K562 (cell line): ENCODE measurements around the gene KRT14. TPM values are rescaled to one million over a fixed set of nuclear protein-coding genes. Genes with fewer than 3 reads are reported as not detected.
A peak's percentile ranks its signal among the peaks of the same experiment; 100 is the strongest.

Source experiments
- ATAC-seq: fragments of 200-7000 bp; cut with Tn5 transposase; 3 replicates; pipeline ENCODE4 v1.9.1; 2020; ENCODE audit warnings: moderate library complexity
- BruUV-seq: library from RNA; stranded (reverse); fragments of 400-500 nt; replicated peaks from 2 replicates; lab custom pipeline; 2021; lab: Mats Ljungman, UMichigan
- CTCF ChIA-PET: fragments of 300-600 bp; formaldehyde crosslinking; extraction: SDS; loops from one replicate; lab custom pipeline; 2021; ENCODE audit warnings: low intra/inter-chr PET ratio; lab: Yijun Ruan, JAX
- POLR2A ChIA-PET: fragments of 300-600, 350-650 bp; sonication (Branson Sonifier 250); formaldehyde crosslinking; extraction: SDS; loops from one replicate; lab custom pipeline; 2021; ENCODE audit warnings: antibody characterized with exemption, inconsistent platforms; lab: Yijun Ruan, JAX
- DNase-seq, 4 experiments: peaks; one replicate each; pipeline versions ENCODE4 v3.0.0 to v3.0.0-alpha.2; 2011 to 2018; ENCODE audit warnings: low spot score in 3 of 4, mixed read lengths in 3 of 4; ENCODE audit errors: extremely low read depth in 1 of 4
- FAIRE-seq: peaks from 2 replicates; lab custom pipeline; 2011; peaks lifted over from hg19 to GRCh38; lab: Jason Lieb, UNC
- H2AFZ ChIP-seq: 2 replicates; pipeline ENCODE4 v1.6.0; 2011; ENCODE audit warnings: low read depth, low read length, control low read depth, inconsistent platforms
- H3K27ac ChIP-seq: fragments of 200-600 bp; 3 replicates; pipeline ENCODE4 v1.8.0; 2011; ENCODE audit warnings: low read depth, mild to moderate bottlenecking, control low read depth, inconsistent platforms, low read length, moderate library complexity, mixed read lengths; ENCODE audit errors: extremely low read depth
- H3K27me3 ChIP-seq, 2 experiments: fragments of 300-600 bp in 1 of 2; 2 replicates in 1 of 2; 3 replicates in 1 of 2; pipeline versions ENCODE4 v1.6.0 to v1.8.0; 2011; ENCODE audit warnings: inconsistent platforms in 2 of 2, low read length in 2 of 2, mild to moderate bottlenecking in 1 of 2, mixed read lengths in 1 of 2, moderate library complexity in 1 of 2; ENCODE audit not compliant: control insufficient read depth in 2 of 2, insufficient read depth in 2 of 2
- H3K36me3 ChIP-seq: fragments of 300-600 bp; 3 replicates; pipeline ENCODE4 v1.8.0; 2011; ENCODE audit warnings: mild to moderate bottlenecking, low read length, inconsistent platforms; ENCODE audit not compliant: control insufficient read depth, insufficient read depth
- H3K4me1 ChIP-seq, 2 experiments: fragments of 200-600 bp in 1 of 2; replicated peaks in 1 of 2; 2 replicates in 1 of 2; 3 replicates in 1 of 2; pipeline versions ENCODE4 v1.5.1 to v1.8.0; 2011; ENCODE audit warnings: inconsistent platforms in 2 of 2, low read length in 2 of 2, mild to moderate bottlenecking in 1 of 2, mixed read lengths in 1 of 2, moderate library complexity in 1 of 2; ENCODE audit not compliant: control insufficient read depth in 2 of 2, insufficient read depth in 2 of 2
- H3K4me2 ChIP-seq: 2 replicates; pipeline ENCODE4 v1.6.1; 2011; ENCODE audit warnings: low read length, control low read depth, inconsistent platforms, mixed read lengths; ENCODE audit not compliant: insufficient read depth
- H3K4me3 ChIP-seq: fragments of 200-600 bp; sonication (generic), shearing (Covaris generic); 2 replicates; pipeline ENCODE4 v1.5.1; 2016; ENCODE audit warnings: control low read depth, inconsistent platforms
- H3K79me2 ChIP-seq: fragments of 200-600 bp; 3 replicates; pipeline ENCODE4 v1.8.0; 2011; ENCODE audit warnings: low read length, inconsistent platforms; ENCODE audit not compliant: control insufficient read depth, insufficient read depth
- H3K9ac ChIP-seq, 2 experiments: 2 replicates each; pipeline versions ENCODE4 v1.6.0 to v1.6.1; 2011; ENCODE audit warnings: low read depth in 2 of 2, low read length in 2 of 2, control low read depth in 1 of 2, inconsistent platforms in 1 of 2, mild to moderate bottlenecking in 1 of 2, mixed read lengths in 1 of 2; ENCODE audit not compliant: insufficient read depth in 1 of 2
- H3K9me1 ChIP-seq: one replicate; pipeline ENCODE4 v1.6.0; 2011; ENCODE audit warnings: inconsistent platforms, mild to moderate bottlenecking, low read length, moderate library complexity; ENCODE audit not compliant: control insufficient read depth, insufficient read depth
- H3K9me3 ChIP-seq: replicated peaks from 2 replicates; pipeline ENCODE4 v1.5.1; 2011; ENCODE audit warnings: low read depth, low read length, inconsistent platforms; ENCODE audit not compliant: control insufficient read depth, insufficient read depth
- H4K20me1 ChIP-seq: replicated peaks from 2 replicates; pipeline ENCODE4 v1.6.1; 2011; ENCODE audit warnings: low read length, inconsistent platforms, mixed read lengths; ENCODE audit not compliant: control insufficient read depth, insufficient read depth
- BHLHE40 ChIP-seq: IDR thresholded peaks from 2 replicates; pipeline ENCODE4 v1.6.1; 2011; ENCODE audit warnings: low read length, improper control_type of control experiment
- CTBP1 ChIP-seq: fragments of 450-650 bp; IDR thresholded peaks from 2 replicates; pipeline ENCODE4 v1.6.1; 2016; ENCODE audit warnings: borderline replicate concordance
- E4F1 ChIP-seq: fragments of 250-450 bp; sonication (Bioruptor Pico); IDR thresholded peaks from 2 replicates; pipeline ENCODE4 v1.5.0; 2021; ENCODE audit warnings: mild to moderate bottlenecking, borderline replicate concordance
- ELK1 ChIP-seq: sonication (generic); formaldehyde crosslinking; IDR thresholded peaks from 2 replicates; pipeline ENCODE4 v1.8.1; 2022; ENCODE audit warnings: missing genetic modification reagents
- GABPB2 ChIP-seq: fragments of 250-450 bp; sonication (Bioruptor Pico); conservative IDR thresholded peaks from 2 replicates; pipeline ENCODE4 v1.5.1; 2021; ENCODE audit warnings: mild to moderate bottlenecking
- NFIC ChIP-seq: fragments of 450-650 bp; IDR thresholded peaks from 2 replicates; pipeline ENCODE4 v1.6.1; 2017; ENCODE audit warnings: mild to moderate bottlenecking, inconsistent platforms
- POLR2B ChIP-seq: fragments of 450-650 bp; IDR thresholded peaks from 2 replicates; pipeline ENCODE4 v1.6.1; 2018; ENCODE audit warnings: low read depth; ENCODE audit not compliant: partially characterized antibody
- RNF219 ChIP-seq: fragments of 250-450 bp; sonication (Bioruptor Pico); IDR thresholded peaks from 2 replicates; pipeline ENCODE4 v1.5.0; 2022; ENCODE audit warnings: mild to moderate bottlenecking
- THRB ChIP-seq: fragments of 450-650 bp; formaldehyde crosslinking; conservative IDR thresholded peaks from 2 replicates; pipeline ENCODE4 v1.4.0; 2022; ENCODE audit warnings: mild to moderate bottlenecking, missing genetic modification characterization
- ZBTB7A ChIP-seq: IDR thresholded peaks from 2 replicates; pipeline ENCODE4 v1.6.1; 2011; ENCODE audit warnings: low read depth, mild to moderate bottlenecking, low read length, moderate library complexity, borderline replicate concordance; ENCODE audit not compliant: control insufficient read depth
- ZNF146 ChIP-seq: IDR thresholded peaks from one replicate; pipeline ENCODE4 v1.6.1; 2018; ENCODE audit warnings: missing compliant biosample characterization; ENCODE audit not compliant: unreplicated experiment
- WGBS: fragments of 100-300 bp; shearing (Covaris generic); methylation state at CpG from one replicate; pipeline ENCODE4 v1.1.6; 2016; ENCODE audit warnings: low coverage, mixed read lengths; ENCODE audit not compliant: insufficient coverage; ENCODE audit errors: missing lambda C conversion rate; 5-methylcytosine and 5-hydroxymethylcytosine counted together
- in situ Hi-C: fragments of 300-500 bp; cut with MboI; formaldehyde crosslinking; loops from 4 replicates; pipeline ENCODE4 v1.15.0; 2018; ENCODE audit warnings: inconsistent platforms, mixed read lengths
- intact Hi-C: fragments of 100-400 bp; cut with micrococcal nuclease; formaldehyde crosslinking; loops from 2 replicates; pipeline ENCODE4 v1.14.2; 2022
- polyA plus RNA-seq, 8 experiments: library from polyadenylated mRNA; depleted of rRNA in 4 of 8; stranded (reverse) in 5 of 8; unstranded in 3 of 8; fragments of >200 nt; fragmentation: Nextera tagmentation in 2 of 8; fragmentation: Illumina TruSeq in 1 of 8; extraction: Ambion mirVana in 2 of 8; extraction: Trizol in 1 of 8; gene quantifications; 2 replicates each; pipeline versions ENCODE4 v1.2.1 to v1.2.3, GENCODE V29; 2011 to 2014; ENCODE audit warnings: inconsistent platforms in 1 of 8, missing spikeins in 1 of 8
- total RNA-seq, 7 experiments: library from RNA; depleted of rRNA in 6 of 7; stranded (reverse); fragments of >200 nt in 6 of 7; fragmentation: Illumina TruSeq in 2 of 7; extraction: Trizol in 2 of 7; gene quantifications; 2 replicates each; pipeline versions ENCODE4 v1.2.1 to v1.2.3, GENCODE V29; 2011 to 2021; ENCODE audit warnings: low replicate concordance in 1 of 7

Gene KRT14
- total and polyA plus RNA-seq, 9 of the 15 experiments (the other 6 are each of a cell fraction or from before 2014, with no cell fraction given): 0.22 TPM; not detected in 8

- H3K27ac ChIP-seq: no peak within 1 kb of the TSS
- BruUV-seq: no TSS peak
- peak; percentile 41 to 63 (median 52) for DNase-seq
- no peak within 1 kb of the TSS for H3K4me3 ChIP-seq
- WGBS: 2% methylated on average over 26 of the region's 33 CpGs
- H3K36me3 ChIP-seq: no peaks in the 10 kb centered on the region
- ATAC-seq: peak; percentile 84
- H3K9me1 ChIP-seq: peaks cover 5% of the 10 kb centered on the region
- no peaks in the 10 kb centered on the region for H3K9me3 ChIP-seq
- FAIRE-seq: no peak
- no peaks in the 10 kb centered on the region for H3K79me2 ChIP-seq
- H3K9ac ChIP-seq: no peak within 1 kb of the TSS
- in situ Hi-C loops: no loop called here
- intact Hi-C loops: no loop called here
- no peak within 1 kb of the TSS for H2AFZ ChIP-seq
- H3K27me3 ChIP-seq: peaks cover 2 to 48% of the 10 kb centered on the region in 2 experiments; a peak in 2 of 5 replicates
- CTCF ChIA-PET: no interaction called here
- peaks cover 0 to 19% of the 10 kb centered on the region in 2 experiments; a peak in 2 of 5 replicates for H3K4me1 ChIP-seq
- no peak within 1 kb of the TSS for H3K4me2 ChIP-seq
- H4K20me1 ChIP-seq: no peaks in the 10 kb centered on the region
- POLR2A ChIA-PET: interaction anchor here (0.6 to 1.1 kb wide), 2 partner anchors 13 to 68 kb away, joined by 3 read pairs; no protein-coding TSS in a partner anchor
- TF ChIP-seq NFIC: peak; percentile 89
- no peak for TF ChIP-seq RNF219 (CRISPR knock-in tag)
- TF ChIP-seq THRB (CRISPR knock-in tag): no peak
- TF ChIP-seq ZBTB7A: no peak
- 0 out of 2 replicates have a peak, but pooled peaks have one; percentile 26 for TF ChIP-seq BHLHE40
- no peak for TF ChIP-seq GABPB2
- no peak for TF ChIP-seq POLR2B
- TF ChIP-seq ELK1 (CRISPR knock-in tag): no peak
- TF ChIP-seq E4F1: no peak
- TF ChIP-seq CTBP1: 0 out of 2 replicates have a peak, but pooled peaks have one; percentile 24
- TF ChIP-seq ZNF146 (CRISPR knock-in tag): no peak
Observed at GRCh38 chr17:41624208-41625101, 37.8 kb upstream of the KRT14 start, which contains the start of gene KRT17. TSS of gene KRT17 (minus strand) at chr17:41624575. CDS start at chr17:41624509, 66 bp downstream.
